Fibroblast of lung (primary cell): ENCODE results near the gene PRSS50. TPM values are rescaled to one million over a fixed set of nuclear protein-coding genes. Genes with fewer than 3 reads are reported as not detected.
"Not testable (repeated sequence)": the region's sequence is repeated elsewhere in the genome, so short reads cannot be mapped to it uniquely, and the experiment has no call there.

ENCODE experiments used
- DNase-seq, 2 donors: peaks; one replicate each; pipeline versions ENCODE4 v3.0.0 to v3.0.0-alpha.2; 2010; ENCODE audit warnings: low read depth in 2 of 2
- H2AFZ ChIP-seq: 2 replicates; pipeline ENCODE4 v1.5.1; 2012; ENCODE audit warnings: low read length, control low read depth, inconsistent platforms
- H3K27ac ChIP-seq: 2 replicates; pipeline ENCODE4 v1.5.1; 2011; ENCODE audit warnings: low read length, control low read depth; ENCODE audit not compliant: insufficient read depth
- H3K27me3 ChIP-seq: 2 replicates; pipeline ENCODE4 v1.5.1; 2011; ENCODE audit warnings: mild to moderate bottlenecking, low read length; ENCODE audit not compliant: control insufficient read depth, insufficient read depth
- H3K36me3 ChIP-seq: 2 replicates; pipeline ENCODE4 v1.5.1; 2011; ENCODE audit warnings: low read length; ENCODE audit not compliant: control insufficient read depth, insufficient read depth
- H3K4me1 ChIP-seq: 2 replicates; pipeline ENCODE4 v1.5.1; 2011; ENCODE audit warnings: low read length; ENCODE audit not compliant: control insufficient read depth, insufficient read depth; ENCODE audit errors: extremely low read depth
- H3K4me2 ChIP-seq: 2 replicates; pipeline ENCODE4 v1.5.1; 2011; ENCODE audit warnings: low read length, control low read depth; ENCODE audit not compliant: insufficient read depth; ENCODE audit errors: extremely low read depth
- H3K4me3 ChIP-seq, 4 experiments: fragments of 200-600 bp in 1 of 4; sonication (generic) in 1 of 4; replicated peaks in 1 of 4; 2 replicates each; pipeline ENCODE4 v1.5.1; 2011 to 2016; ENCODE audit warnings: low read length in 4 of 4, low read depth in 3 of 4, mild to moderate bottlenecking in 3 of 4, control low read depth in 2 of 4, inconsistent platforms in 1 of 4, mixed read lengths in 1 of 4; ENCODE audit not compliant: insufficient read depth in 1 of 4; ENCODE audit errors: control extremely low read depth in 1 of 4
- H3K79me2 ChIP-seq: 2 replicates; pipeline ENCODE4 v1.5.1; 2012; ENCODE audit warnings: mild to moderate bottlenecking, low read length, inconsistent platforms; ENCODE audit not compliant: control insufficient read depth, insufficient read depth
- H3K9ac ChIP-seq: 2 replicates; pipeline ENCODE4 v1.5.1; 2011; ENCODE audit warnings: mild to moderate bottlenecking, low read length, control low read depth; ENCODE audit not compliant: insufficient read depth
- H3K9me3 ChIP-seq: 2 replicates; pipeline ENCODE4 v1.5.1; 2012; ENCODE audit warnings: low read depth, low read length; ENCODE audit not compliant: control insufficient read depth, insufficient read depth
- H4K20me1 ChIP-seq: 2 replicates; pipeline ENCODE4 v1.5.1; 2011; ENCODE audit warnings: low read length; ENCODE audit not compliant: control insufficient read depth, insufficient read depth; ENCODE audit errors: extremely low read depth
- CTCF ChIP-seq, 2 donors: IDR thresholded peaks in 1 of 2; conservative IDR thresholded peaks in 1 of 2; 1 replicate in 1 of 2; 2 replicates in 1 of 2; pipeline ENCODE4 v1.5.1; 2011 to 2012; ENCODE audit warnings: low read length in 2 of 2, control low read depth in 1 of 2, inconsistent platforms in 1 of 2, low read depth in 1 of 2, mild to moderate bottlenecking in 1 of 2
- EZH2 ChIP-seq: IDR thresholded peaks from 2 replicates; pipeline ENCODE4 v1.5.1; 2012; ENCODE audit warnings: low read length, control low read depth, mild to moderate bottlenecking; ENCODE audit errors: missing control alignments
- polyA plus RNA-seq, 2 donors: library from polyadenylated mRNA; depleted of rRNA in 1 of 2; stranded (reverse) in 1 of 2; unstranded in 1 of 2; fragments of >200 nt; gene quantifications; 2 replicates each; pipeline ENCODE4 v1.2.1, GENCODE V29; 2011 to 2012; ENCODE audit warnings: missing spikeins in 1 of 2
- total RNA-seq: library from RNA; depleted of rRNA; stranded (reverse); fragments of >200 nt; gene quantifications from 2 replicates; pipeline ENCODE4 v1.2.1, GENCODE V29; 2014

Gene PRSS50
- total and polyA plus RNA-seq, 2 donors (not counting 1 experiment from before 2014, with no cell fraction given), result not detected

- Histone ChIP-seq H4K20me1 (no peaks in the 10 kb centered on the region), H3K9ac (no peak overlapping the region), H3K9me3 (no peaks in the 10 kb centered on the region), H3K27ac (no peak overlapping the region), H2AFZ (no peak overlapping the region), H3K36me3 (no peaks in the 10 kb centered on the region), H3K4me1 (no peaks in the 10 kb centered on the region), H3K4me3 (no peak overlapping the region), H3K27me3 (no peaks in the 10 kb centered on the region), H3K79me2 (no peaks in the 10 kb centered on the region), H3K4me2 (no peak overlapping the region)
- no peak for TF ChIP-seq CTCF (conservative IDR thresholded peaks at IDR 0.05 in 1 of 2, IDR thresholded peaks at IDR 0.05 in 1 of 2; ENCODE audit: low read depth in 1 of 2, low read length in 2 of 2)
- TF ChIP-seq EZH2, result no peak
- no peak for DNase-seq
These were observed 41.8 kb upstream of the PRSS50 start for GRCh38 chr3:46759239-46760167.

- Histone ChIP-seq H3K4me3 (no peak overlapping the region), H3K9ac (no peak overlapping the region), H3K4me2 (no peak overlapping the region), H3K36me3 (no peaks in the 10 kb centered on the region), H3K4me1 (no peaks in the 10 kb centered on the region), H2AFZ (no peak overlapping the region), H3K9me3 (no peaks in the 10 kb centered on the region), H3K79me2 (no peaks in the 10 kb centered on the region), H3K27me3 (no peaks in the 10 kb centered on the region), H3K27ac (no peak overlapping the region), H4K20me1 (no peaks in the 10 kb centered on the region)
- TF ChIP-seq CTCF (conservative IDR thresholded peaks at IDR 0.05 in 1 of 2, IDR thresholded peaks at IDR 0.05 in 1 of 2; ENCODE audit: low read depth in 1 of 2, low read length in 2 of 2) (no peak), EZH2 (no peak)
- DNase-seq, result no peak
These were observed 39.0 kb upstream of the PRSS50 start for GRCh38 chr3:46756642-46757041.

- no peak overlapping the region for H3K9ac ChIP-seq
- H3K36me3 ChIP-seq, result no peaks in the 10 kb centered on the region
- H3K79me2 ChIP-seq, result no peaks in the 10 kb centered on the region
- no peak overlapping the region for H2AFZ ChIP-seq
- H3K4me1 ChIP-seq, result no peaks in the 10 kb centered on the region
- no peak overlapping the region for H3K27ac ChIP-seq
- DNase-seq, result no peak
- H3K4me3 ChIP-seq, result no peak overlapping the region
- H3K9me3 ChIP-seq, result no peaks in the 10 kb centered on the region
- no peaks in the 10 kb centered on the region for H3K27me3 ChIP-seq
- no peaks in the 10 kb centered on the region for H4K20me1 ChIP-seq
- TF ChIP-seq EZH2 (no peak), CTCF (conservative IDR thresholded peaks at IDR 0.05 in 1 of 2, IDR thresholded peaks at IDR 0.05 in 1 of 2; ENCODE audit: low read depth in 1 of 2, low read length in 2 of 2) (no peak)
- no peak overlapping the region for H3K4me2 ChIP-seq
These were observed 38.0 kb upstream of the PRSS50 start for GRCh38 chr3:46755646-46756045.

- not testable (repeated sequence) for H4K20me1 ChIP-seq, H3K27me3 ChIP-seq, H3K9me3 ChIP-seq, H2AFZ ChIP-seq, H3K27ac ChIP-seq, H3K9ac ChIP-seq, DNase-seq, H3K4me2 ChIP-seq, H3K4me1 ChIP-seq, H3K79me2 ChIP-seq, H3K36me3 ChIP-seq, H3K4me3 ChIP-seq
These were observed 35.5 kb upstream of the PRSS50 start for GRCh38 chr3:46753127-46753526.
